ENCODE measurements around the gene MADD. TPM values are rescaled to one million over a fixed set of nuclear protein-coding genes. Genes with fewer than 3 reads are reported as not detected.
A peak's percentile ranks its signal among the peaks of the same experiment; 100 is the strongest.

MADD gene
- total RNA-seq, 1 donor from 2014 or later, result 50.1 TPM

- TF ChIP-seq, protein P1, sequence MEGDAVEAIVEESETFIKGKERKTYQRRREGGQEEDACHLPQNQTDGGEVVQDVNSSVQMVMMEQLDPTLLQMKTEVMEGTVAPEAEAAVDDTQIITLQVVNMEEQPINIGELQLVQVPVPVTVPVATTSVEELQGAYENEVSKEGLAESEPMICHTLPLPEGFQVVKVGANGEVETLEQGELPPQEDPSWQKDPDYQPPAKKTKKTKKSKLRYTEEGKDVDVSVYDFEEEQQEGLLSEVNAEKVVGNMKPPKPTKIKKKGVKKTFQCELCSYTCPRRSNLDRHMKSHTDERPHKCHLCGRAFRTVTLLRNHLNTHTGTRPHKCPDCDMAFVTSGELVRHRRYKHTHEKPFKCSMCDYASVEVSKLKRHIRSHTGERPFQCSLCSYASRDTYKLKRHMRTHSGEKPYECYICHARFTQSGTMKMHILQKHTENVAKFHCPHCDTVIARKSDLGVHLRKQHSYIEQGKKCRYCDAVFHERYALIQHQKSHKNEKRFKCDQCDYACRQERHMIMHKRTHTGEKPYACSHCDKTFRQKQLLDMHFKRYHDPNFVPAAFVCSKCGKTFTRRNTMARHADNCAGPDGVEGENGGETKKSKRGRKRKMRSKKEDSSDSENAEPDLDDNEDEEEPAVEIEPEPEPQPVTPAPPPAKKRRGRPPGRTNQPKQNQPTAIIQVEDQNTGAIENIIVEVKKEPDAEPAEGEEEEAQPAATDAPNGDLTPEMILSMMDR (IDR thresholded peaks at IDR 0.05), result no peak
- no peak for ATAC-seq
Observed at GRCh38 chr11:47296045-47296444, 26.1 kb downstream of the MADD start.

DNA sequence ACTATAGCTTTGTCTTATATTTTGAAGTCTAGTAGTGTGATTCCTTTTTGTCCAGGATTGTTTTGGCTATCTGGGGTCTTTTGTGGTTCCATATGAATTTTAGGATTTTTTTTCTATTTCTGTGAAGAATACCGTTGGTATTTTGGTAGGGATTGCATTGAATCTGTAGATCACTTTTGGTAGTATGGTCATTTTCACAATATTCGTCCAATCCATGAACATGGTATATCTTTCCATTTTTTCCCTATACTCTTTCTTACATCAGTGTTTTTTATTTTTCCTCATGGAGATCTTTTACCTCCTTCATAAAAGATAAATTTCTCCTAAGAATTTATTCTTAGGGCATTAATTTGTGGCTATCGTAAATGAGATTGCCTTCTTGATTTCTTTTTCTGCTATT is 29.1 kb downstream of the MADD start:
- H3K9me3 ChIP-seq, result no peaks in the 10 kb centered on the region
- no peak overlapping the region for H3K4me3 ChIP-seq
- no peak overlapping the region for H3K27ac ChIP-seq
- H3K27me3 ChIP-seq, result no peaks in the 10 kb centered on the region
- ATAC-seq, result no peak
- H3K4me1 ChIP-seq, result no peaks in the 10 kb centered on the region
- intact Hi-C loops (cut with DNase I), result no loop called here
- TF ChIP-seq, protein P1 (IDR thresholded peaks at IDR 0.05), result no peak
- DNase-seq, result no peak
- peaks cover 95% of the 10 kb centered on the region for H3K36me3 ChIP-seq

More at GRCh38 chr11:47296045-47296444, 26.1 kb downstream of the MADD start:
- Histone ChIP-seq H3K36me3 (peaks cover 98% of the 10 kb centered on the region), H3K4me1 (no peaks in the 10 kb centered on the region), H3K4me3 (no peak overlapping the region), H3K27me3 (no peaks in the 10 kb centered on the region), H3K9me3 (no peaks in the 10 kb centered on the region), H3K27ac (no peak overlapping the region)
- intact Hi-C loops (cut with DNase I), result no loop called here
- DNase-seq, result no peak

DNA sequence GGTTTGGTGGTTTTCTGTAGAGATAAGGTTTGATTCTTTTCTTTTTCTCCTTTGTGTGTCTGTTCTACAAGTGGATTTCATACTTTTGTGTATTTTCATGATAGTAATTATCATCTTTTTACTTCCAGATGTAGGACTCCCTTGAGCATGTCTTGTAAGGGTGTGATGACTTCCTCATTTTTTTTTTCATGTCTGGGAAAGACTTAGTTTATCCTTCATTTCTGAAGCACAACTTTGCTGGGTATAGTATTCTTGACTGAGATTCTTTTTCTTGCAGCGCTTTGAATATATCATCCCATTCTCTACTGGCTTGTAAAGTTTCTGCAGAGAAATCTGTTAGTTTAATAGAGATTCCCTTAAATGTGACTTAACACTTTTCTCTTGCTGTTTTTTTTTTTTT is 32.9 kb downstream of the MADD start:
- ATAC-seq, result no peak
- H3K36me3 ChIP-seq, result peaks cover 88% of the 10 kb centered on the region
- no peaks in the 10 kb centered on the region for H3K9me3 ChIP-seq
- DNase-seq, result no peak
- H3K4me3 ChIP-seq, result no peak overlapping the region
- TF ChIP-seq, protein P1 (IDR thresholded peaks at IDR 0.05), result no peak
- no peak overlapping the region for H3K27ac ChIP-seq
- no peaks in the 10 kb centered on the region for H3K4me1 ChIP-seq
- intact Hi-C loops (cut with DNase I), result no loop called here
- H3K27me3 ChIP-seq, result no peaks in the 10 kb centered on the region

DNA sequence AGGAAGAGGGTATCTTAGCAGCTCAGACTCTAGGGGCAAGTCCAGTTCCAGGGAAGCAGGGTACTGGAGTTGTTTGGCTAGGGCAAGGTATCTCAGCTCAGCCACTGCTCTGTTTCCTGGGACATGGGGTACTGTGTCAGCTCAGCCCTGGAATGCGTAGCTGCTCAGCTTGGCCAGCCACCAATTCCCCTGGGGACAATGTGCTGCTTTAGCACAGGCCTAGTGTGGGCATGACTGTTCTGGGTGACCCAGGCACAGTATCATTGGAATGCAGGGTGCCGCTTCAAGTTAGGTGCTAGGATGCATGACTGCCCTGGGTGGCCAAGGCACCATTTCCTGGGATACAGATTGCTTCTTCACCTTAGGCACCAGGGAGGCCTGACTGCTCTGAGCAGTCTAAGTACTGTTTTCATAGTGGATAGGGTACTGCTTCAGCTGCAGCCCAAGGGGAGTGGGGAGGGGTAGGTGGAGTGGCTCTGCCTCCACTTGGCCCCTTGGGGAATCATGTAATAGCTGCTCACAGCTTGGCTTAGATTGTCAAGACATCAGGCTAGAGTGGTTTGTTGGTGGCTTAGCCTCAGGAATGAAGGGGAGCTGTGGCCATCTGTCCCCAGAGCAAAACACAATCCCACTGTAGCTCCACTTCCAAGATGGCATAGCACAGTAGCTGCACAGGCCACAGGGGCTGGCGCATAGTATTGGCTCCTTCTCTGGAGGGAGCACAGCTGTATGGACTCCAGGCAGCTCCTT is 36.0 kb downstream of the MADD start:
- intact Hi-C loops (cut with DNase I), result no loop called here
- no peak overlapping the region for H3K27ac ChIP-seq
- TF ChIP-seq, protein P1 (IDR thresholded peaks at IDR 0.05), result no peak
- H3K4me1 ChIP-seq, result no peaks in the 10 kb centered on the region
- H3K9me3 ChIP-seq, result no peaks in the 10 kb centered on the region
- H3K36me3 ChIP-seq, result peaks cover 89% of the 10 kb centered on the region
- ATAC-seq (peak; percentile 14), DNase-seq (no peak)
- no peaks in the 10 kb centered on the region for H3K27me3 ChIP-seq
- H3K4me3 ChIP-seq, result no peak overlapping the region

- Histone ChIP-seq H3K27ac (no peak overlapping the region), H3K4me1 (no peaks in the 10 kb centered on the region), H3K27me3 (no peaks in the 10 kb centered on the region), H3K9me3 (no peaks in the 10 kb centered on the region), H3K4me3 (no peak overlapping the region), H3K36me3 (peaks cover 89% of the 10 kb centered on the region)
- no peak for ATAC-seq
- no peak for DNase-seq
- intact Hi-C loops (cut with DNase I), result no loop called here
- TF ChIP-seq, protein P1 (IDR thresholded peaks at IDR 0.05), result no peak
Observed at GRCh38 chr11:47306484-47306844, 36.5 kb downstream of the MADD start.

All from upper lobe of right lung (tissue), 1 donor.